Sigmoid colon (tissue), 7 donors: ENCODE measurements around the gene TMEM135. TPM values are rescaled to one million over a fixed set of nuclear protein-coding genes. Genes with fewer than 3 reads are reported as not detected.
"Not testable (repeated sequence)": the region's sequence is repeated elsewhere in the genome, so short reads cannot be mapped to it uniquely, and the experiment has no call there.

ENCODE experiments used
- DNase-seq: peaks from one replicate; pipeline ENCODE4 v3.0.0-alpha.2; 2019
- H3K27ac ChIP-seq, 4 donors: fragments of 200-600 bp; sonication (generic); one replicate each; pipeline ENCODE4 v1.5.1; 2016 to 2019; ENCODE audit warnings: mild to moderate bottlenecking in 1 of 4
- H3K27me3 ChIP-seq, 3 donors: fragments of 200-600 bp; sonication (generic); one replicate each; pipeline ENCODE4 v1.5.1; 2019; ENCODE audit warnings: mild to moderate bottlenecking in 1 of 3
- H3K36me3 ChIP-seq, 4 donors: fragments of 200-600 bp; sonication (generic); one replicate each; pipeline ENCODE4 v1.5.1; 2016 to 2019
- H3K4me1 ChIP-seq, 4 donors: fragments of 200-600 bp; sonication (generic); one replicate each; pipeline ENCODE4 v1.5.1; 2017 to 2019
- H3K4me3 ChIP-seq, 4 donors: fragments of 200-600 bp; sonication (generic); one replicate each; pipeline ENCODE4 v1.5.1; 2017 to 2019; ENCODE audit warnings: mild to moderate bottlenecking in 2 of 4, moderate library complexity in 1 of 4
- H3K9me3 ChIP-seq, 4 donors: fragments of 200-600 bp in 3 of 4; sonication (generic) in 3 of 4; one replicate each; pipeline versions ENCODE4 v1.5.1 to v1.6.1; 2013 to 2019
- EP300 ChIP-seq, 4 donors: sonication (generic); formaldehyde crosslinking; IDR thresholded peaks; one replicate each; pipeline ENCODE4 v1.6.1; 2017; ENCODE audit warnings: antibody characterized with exemption in 4 of 4
- POLR2A ChIP-seq, 2 donors: fragments of 450-650 bp; IDR thresholded peaks; one replicate each; pipeline ENCODE4 v1.6.1; 2016; ENCODE audit warnings: antibody characterized with exemption in 2 of 2, mild to moderate bottlenecking in 2 of 2, moderate library complexity in 2 of 2
- POLR2AphosphoS5 ChIP-seq, 4 donors: sonication (generic); formaldehyde crosslinking; IDR thresholded peaks; one replicate each; pipeline ENCODE4 v1.6.1; 2017; ENCODE audit warnings: antibody characterized with exemption in 4 of 4
- WGBS, 2 donors: extraction: QIAGEN DNeasy Blood & Tissue Kit; methylation state at CpG; one replicate each; pipeline ENCODE4 v1.1.7; 2013; 5-methylcytosine and 5-hydroxymethylcytosine counted together
- intact Hi-C: fragments of 100-400 bp; cut with DNase I; formaldehyde crosslinking; loops from one replicate; pipeline ENCODE4 v1.15.1; 2023
- polyA plus RNA-seq, 3 donors: library from polyadenylated mRNA; stranded (reverse); fragments of 200-250 nt; gene quantifications; one replicate each; pipeline ENCODE4 v1.2.3, GENCODE V29; 2013
- total RNA-seq, 4 donors: library from RNA; depleted of rRNA; stranded (reverse); fragments of >200 nt; gene quantifications; one replicate each; pipeline ENCODE4 v1.1.0, GENCODE V29; 2016
- TF ChIP-seq, protein P1 (sequence below), 4 experiments: fragments of 450-650 bp in 3 of 4; fragments of 200-600 bp in 1 of 4; IDR thresholded peaks; one replicate each; pipeline ENCODE4 v1.5.1; 2016 to 2019; ENCODE audit warnings: antibody characterized with exemption in 4 of 4, mild to moderate bottlenecking in 3 of 4, moderate library complexity in 2 of 4
- donor health status: healthy with polysubstance abuse.
- donor health status: Bipolar disorder and iron deficiency.
- donor health status: healthy.

TMEM135 gene
- total and polyA plus RNA-seq, 7 donors, result 4.8 to 36.2 (median 20.0) TPM

DNA sequence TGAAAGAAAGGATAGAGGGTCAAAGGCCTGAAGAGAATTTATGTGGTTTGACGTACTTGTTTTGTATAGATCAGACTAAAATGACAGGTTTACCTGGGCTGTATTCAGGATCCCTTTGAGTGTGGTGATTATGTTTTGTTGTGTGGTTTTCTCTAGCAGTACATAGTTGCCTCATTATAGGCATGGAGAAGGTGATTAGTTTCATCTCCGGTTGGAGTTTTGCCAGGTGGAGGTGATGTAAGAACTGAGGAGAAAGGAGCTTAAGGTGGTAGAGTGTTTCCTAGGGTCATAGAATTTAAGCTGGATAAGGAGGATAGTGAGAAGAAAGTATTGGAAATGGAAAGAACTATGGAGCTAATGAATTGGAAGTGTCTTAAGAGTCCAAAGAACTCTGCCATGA lies 229.0 kb downstream of the TMEM135 start:
- Histone ChIP-seq H3K27me3 (no peaks in the 10 kb centered on the region), H3K4me3 (no peak overlapping the region), H3K9me3 (no peaks in the 10 kb centered on the region), H3K27ac (no peak overlapping the region), H3K36me3 (no peaks in the 10 kb centered on the region), H3K4me1 (peaks cover 0 to 24% (median 12%) of the 10 kb centered on the region in 4 donors)
- no peak for DNase-seq
- TF ChIP-seq EP300 (IDR thresholded peaks at IDR 0.05), result no peak
- no peak for TF ChIP-seq POLR2AphosphoS5 (IDR thresholded peaks at IDR 0.05)
- TF ChIP-seq, protein P1, sequence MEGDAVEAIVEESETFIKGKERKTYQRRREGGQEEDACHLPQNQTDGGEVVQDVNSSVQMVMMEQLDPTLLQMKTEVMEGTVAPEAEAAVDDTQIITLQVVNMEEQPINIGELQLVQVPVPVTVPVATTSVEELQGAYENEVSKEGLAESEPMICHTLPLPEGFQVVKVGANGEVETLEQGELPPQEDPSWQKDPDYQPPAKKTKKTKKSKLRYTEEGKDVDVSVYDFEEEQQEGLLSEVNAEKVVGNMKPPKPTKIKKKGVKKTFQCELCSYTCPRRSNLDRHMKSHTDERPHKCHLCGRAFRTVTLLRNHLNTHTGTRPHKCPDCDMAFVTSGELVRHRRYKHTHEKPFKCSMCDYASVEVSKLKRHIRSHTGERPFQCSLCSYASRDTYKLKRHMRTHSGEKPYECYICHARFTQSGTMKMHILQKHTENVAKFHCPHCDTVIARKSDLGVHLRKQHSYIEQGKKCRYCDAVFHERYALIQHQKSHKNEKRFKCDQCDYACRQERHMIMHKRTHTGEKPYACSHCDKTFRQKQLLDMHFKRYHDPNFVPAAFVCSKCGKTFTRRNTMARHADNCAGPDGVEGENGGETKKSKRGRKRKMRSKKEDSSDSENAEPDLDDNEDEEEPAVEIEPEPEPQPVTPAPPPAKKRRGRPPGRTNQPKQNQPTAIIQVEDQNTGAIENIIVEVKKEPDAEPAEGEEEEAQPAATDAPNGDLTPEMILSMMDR (IDR thresholded peaks at IDR 0.05), result no peak
- intact Hi-C loops, result no loop called here
- WGBS, 2 donors, result 71 to 94% methylated on average over 2 of the region's 2 CpGs

DNA sequence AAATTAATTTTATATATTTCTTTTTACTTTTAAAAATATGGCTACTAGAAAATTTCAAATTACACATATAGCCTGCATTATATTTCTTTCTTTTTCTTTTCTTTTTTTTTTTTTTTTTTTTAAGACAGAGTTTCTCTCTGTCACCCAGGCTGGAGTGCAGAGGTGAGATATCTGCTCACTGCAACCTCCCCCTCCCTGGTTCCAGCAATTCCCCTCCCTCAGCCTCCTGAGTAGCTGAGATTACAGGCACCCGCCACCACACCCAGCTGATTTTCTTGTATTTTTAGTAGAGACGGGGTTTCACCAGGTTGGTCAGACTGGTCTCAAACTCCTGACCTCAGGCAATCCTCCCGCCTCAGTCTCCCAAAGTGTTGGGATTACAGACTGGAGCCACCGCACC lies 234.2 kb downstream of the TMEM135 start:
- H3K4me1 ChIP-seq, result peaks cover 0 to 10% (median 3%) of the 10 kb centered on the region in 4 donors
- H3K9me3 ChIP-seq, H3K4me3 ChIP-seq, H3K36me3 ChIP-seq, H3K27me3 ChIP-seq, H3K27ac ChIP-seq, DNase-seq, intact Hi-C loops: not testable (repeated sequence)
- WGBS, 2 donors, result 97 to 98% methylated on average over 4 of the region's 4 CpGs

DNA sequence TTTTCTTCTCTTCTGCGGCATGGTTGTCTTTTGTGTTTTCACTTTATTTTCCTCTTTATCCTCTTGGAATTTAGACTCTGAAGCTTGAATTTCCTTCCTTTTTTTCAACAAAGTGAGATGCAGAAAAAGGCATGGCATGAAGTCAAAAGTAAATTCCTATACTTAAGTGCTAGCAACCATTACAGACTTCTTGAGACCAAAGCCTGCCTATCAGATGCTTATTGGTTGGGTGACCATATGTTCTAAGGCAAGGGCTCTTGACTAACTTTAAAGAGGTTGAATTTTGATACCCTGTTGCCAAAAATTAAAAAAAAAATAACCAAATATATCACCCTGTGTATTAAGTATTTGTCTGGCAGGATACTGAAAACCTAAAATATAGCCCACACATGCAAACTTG lies 237.4 kb downstream of the TMEM135 start:
- Histone ChIP-seq H3K4me3 (no peak overlapping the region), H3K9me3 (no peaks in the 10 kb centered on the region), H3K27me3 (no peaks in the 10 kb centered on the region), H3K36me3 (no peaks in the 10 kb centered on the region), H3K27ac (no peak overlapping the region), H3K4me1 (peaks cover 0 to 10% (median 3%) of the 10 kb centered on the region in 4 donors)
- intact Hi-C loops, result no loop called here
- DNase-seq, result no peak
- 84 to 91% methylated on average over 1 of the region's 1 CpG for WGBS, 2 donors
- TF ChIP-seq, protein P1 (IDR thresholded peaks at IDR 0.05), result no peak
- no peak for TF ChIP-seq POLR2AphosphoS5 (IDR thresholded peaks at IDR 0.05)
- no peak for TF ChIP-seq POLR2A (IDR thresholded peaks at IDR 0.05)
- no peak for TF ChIP-seq EP300 (IDR thresholded peaks at IDR 0.05)

DNA sequence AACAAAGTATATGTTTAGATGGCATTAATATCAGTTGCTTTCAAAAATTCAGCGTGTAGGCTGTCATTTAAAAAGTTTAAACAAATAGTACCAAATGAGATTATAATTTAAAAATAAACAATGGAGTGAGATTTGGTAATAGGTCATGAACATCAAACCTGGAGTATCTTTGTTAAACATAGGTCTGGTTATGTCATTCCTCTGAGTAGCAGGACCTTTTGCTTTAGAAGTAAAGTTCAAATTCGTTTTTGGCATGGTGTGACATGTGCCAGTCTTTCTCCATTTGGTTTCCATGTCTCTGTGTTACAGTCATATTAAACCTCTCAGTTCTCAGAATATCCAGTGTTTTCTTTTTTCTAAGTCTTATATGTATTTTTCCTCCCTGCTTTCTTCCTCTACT lies 242.4 kb downstream of the TMEM135 start:
- TF ChIP-seq, protein P1 (IDR thresholded peaks at IDR 0.05), result no peak
- no peak for TF ChIP-seq POLR2A (IDR thresholded peaks at IDR 0.05)
- TF ChIP-seq EP300 (IDR thresholded peaks at IDR 0.05), result no peak
- TF ChIP-seq POLR2AphosphoS5 (IDR thresholded peaks at IDR 0.05), result no peak
- H3K27ac ChIP-seq, result no peak overlapping the region
- H3K9me3 ChIP-seq, result no peaks in the 10 kb centered on the region
- no peak overlapping the region for H3K4me3 ChIP-seq
- WGBS, 2 donors, result 56 to 86% methylated on average over 2 of the region's 2 CpGs
- H3K27me3 ChIP-seq, result no peaks in the 10 kb centered on the region
- peaks cover 0 to 26% (median 10%) of the 10 kb centered on the region in 4 donors for H3K4me1 ChIP-seq
- no peak for DNase-seq
- no peaks in the 10 kb centered on the region for H3K36me3 ChIP-seq
- intact Hi-C loops, result loop anchor here (5.0 kb wide), 3 partner anchors 243 to 408 kb away; partner anchors contain the start of gene TMEM135

DNA sequence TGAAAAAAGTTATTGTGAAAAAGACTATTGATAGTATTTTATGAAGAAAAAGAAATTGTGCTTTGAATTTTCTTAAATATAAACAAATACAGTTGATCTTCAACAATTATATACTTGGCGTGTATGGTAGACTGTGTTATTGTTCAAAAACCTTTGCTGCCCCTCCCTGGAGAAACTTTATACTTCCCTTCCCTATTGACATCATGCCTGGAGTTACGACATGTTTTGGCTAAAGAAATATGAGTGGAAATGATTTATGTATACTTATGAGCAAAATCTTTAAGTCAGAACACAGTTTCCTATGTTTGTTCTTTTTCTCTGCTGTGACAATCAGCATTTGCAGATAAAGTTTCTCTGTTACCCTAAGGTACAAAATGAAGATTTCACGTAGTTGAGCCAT lies 243.8 kb downstream of the TMEM135 start:
- H3K4me3 ChIP-seq, result no peak overlapping the region
- H3K4me1 ChIP-seq, result peaks cover 0 to 17% (median 9%) of the 10 kb centered on the region in 4 donors
- no peak for TF ChIP-seq EP300 (IDR thresholded peaks at IDR 0.05)
- TF ChIP-seq POLR2AphosphoS5 (IDR thresholded peaks at IDR 0.05), result peak in 3 of 4 donors; percentile 20 to 49 (median 37)
- TF ChIP-seq, protein P1 (IDR thresholded peaks at IDR 0.05), result peak in 1 of 4 experiments; percentile 29
- TF ChIP-seq POLR2A (IDR thresholded peaks at IDR 0.05), result no peak
- no peaks in the 10 kb centered on the region for H3K9me3 ChIP-seq
- no peak overlapping the region for H3K27ac ChIP-seq
- H3K36me3 ChIP-seq, result no peaks in the 10 kb centered on the region
- whole genome bisulfite sequencing, 2 donors, result 59% methylated on average over 3 of the region's 3 CpGs
- no peaks in the 10 kb centered on the region for H3K27me3 ChIP-seq
- no peak for DNase-seq
- intact Hi-C loops, result loop anchor here (5.0 kb wide), 3 partner anchors 244 to 409 kb away; partner anchors contain the start of gene TMEM135
